ENCODE measurements around the gene ATP9A.
A peak's percentile ranks its signal among the peaks of the same experiment; 100 is the strongest.
"Not testable (repeated sequence)": the region's sequence is repeated elsewhere in the genome, so short reads cannot be mapped to it uniquely, and the experiment has no call there.

Gene ATP9A

GRCh38 chr20:51731731-51732095, 36.5 kb downstream of the ATP9A start:
- peak overlapping the region; percentile 20 for H3K4me3 ChIP-seq (ENCODE audit: low read depth, low read length)
- TF ChIP-seq CTCF (IDR thresholded peaks at IDR 0.05; ENCODE audit: low read depth, low read length): no peak

- no peak overlapping the region for H3K4me3 ChIP-seq (ENCODE audit: low read depth, low read length)
- no peak for TF ChIP-seq CTCF (IDR thresholded peaks at IDR 0.05; ENCODE audit: low read depth, low read length)
Measured at GRCh38 chr20:51729771-51730170, 38.4 kb downstream of the ATP9A start.

GRCh38 chr20:51728737-51729136, 39.5 kb downstream of the ATP9A start:
- no peak for TF ChIP-seq CTCF (IDR thresholded peaks at IDR 0.05; ENCODE audit: low read depth, low read length)
- no peak overlapping the region for H3K4me3 ChIP-seq (ENCODE audit: low read depth, low read length)

- TF ChIP-seq CTCF (IDR thresholded peaks at IDR 0.05; ENCODE audit: low read depth, low read length): no peak
- H3K4me3 ChIP-seq (ENCODE audit: low read depth, low read length): no peak overlapping the region
Measured at GRCh38 chr20:51727872-51728271, 40.3 kb downstream of the ATP9A start.

- no peak overlapping the region for H3K4me3 ChIP-seq (ENCODE audit: low read depth, low read length)
- no peak for TF ChIP-seq CTCF (IDR thresholded peaks at IDR 0.05; ENCODE audit: low read depth, low read length)
Measured at GRCh38 chr20:51725584-51726176, 42.5 kb downstream of the ATP9A start.

- not testable (repeated sequence) for H3K4me3 ChIP-seq (ENCODE audit: low read depth, low read length)
Measured at GRCh38 chr20:51723026-51723425, 45.2 kb downstream of the ATP9A start.

- H3K4me3 ChIP-seq (ENCODE audit: low read depth, low read length): not testable (repeated sequence)
Measured at GRCh38 chr20:51722246-51722645, 45.9 kb downstream of the ATP9A start.

- H3K4me3 ChIP-seq (ENCODE audit: low read depth, low read length): no peak overlapping the region
- TF ChIP-seq CTCF (IDR thresholded peaks at IDR 0.05; ENCODE audit: low read depth, low read length): no peak
Measured at GRCh38 chr20:51720854-51721253, 47.3 kb downstream of the ATP9A start.

Measured in WI38 (cell line).